HL-60 (cell line): ENCODE data around the gene LY6G6F.

ENCODE experiments used
- CTCF ChIP-seq: IDR thresholded peaks from one replicate; pipeline ENCODE4 v1.5.1; 2011; ENCODE audit warnings: low read length, control low read depth, inconsistent platforms; ENCODE audit not compliant: insufficient read depth
- POLR2AphosphoS5 ChIP-seq: IDR thresholded peaks from 2 replicates; pipeline ENCODE4 v1.6.1; 2012; ENCODE audit warnings: low read depth
- REST ChIP-seq: IDR thresholded peaks from 2 replicates; pipeline ENCODE4 v1.6.1; 2012; ENCODE audit warnings: low read depth; ENCODE audit not compliant: insufficient replicate concordance

GRCh38 chr6:31713465-31713864, 6.8 kb downstream of the LY6G6F start:
- no peak for TF ChIP-seq POLR2AphosphoS5
- TF ChIP-seq CTCF, result no peak
- no peak for TF ChIP-seq REST
